K562 (cell line): ENCODE results near the gene ABCC11.

Source experiments
- CHD1 ChIP-seq: fragments of 200-600 bp; sonication (generic); IDR thresholded peaks from one replicate; pipeline ENCODE4 v1.6.1; 2012; ENCODE audit warnings: mild to moderate bottlenecking, moderate library complexity, low read length, inconsistent platforms
- GABPA ChIP-seq: fragments of 200-800 bp; sonication (Bioruptor generic); conservative IDR thresholded peaks from 2 replicates; pipeline ENCODE4 v1.6.1; 2016; ENCODE audit warnings: low read depth, missing genetic modification characterization, missing compliant biosample characterization
- KDM4B ChIP-seq, 2 experiments: fragments of 450-650 bp in 1 of 2; sonication (generic) in 1 of 2; IDR thresholded peaks; 2 replicates each; pipeline ENCODE4 v1.6.1; 2016 to 2017; ENCODE audit warnings: borderline replicate concordance in 2 of 2, antibody characterized with exemption in 1 of 2, low read depth in 1 of 2, mild to moderate bottlenecking in 1 of 2
- NRF1 ChIP-seq, 2 experiments: fragments of 450-650 bp; IDR thresholded peaks in 1 of 2; conservative IDR thresholded peaks in 1 of 2; 2 replicates each; pipeline ENCODE4 v1.6.1; 2014; ENCODE audit warnings: mild to moderate bottlenecking in 2 of 2
- POLR2AphosphoS5 ChIP-seq: IDR thresholded peaks from 2 replicates; pipeline ENCODE4 v1.6.1; 2011; ENCODE audit warnings: mild to moderate bottlenecking, low read depth, low read length, moderate library complexity; ENCODE audit not compliant: control insufficient read depth, insufficient read depth
- ZNF23 ChIP-seq: fragments of 250-450 bp; sonication (Bioruptor Pico); IDR thresholded peaks from 2 replicates; pipeline ENCODE4 v1.4.0; 2020; ENCODE audit warnings: mild to moderate bottlenecking
- ZNF274 ChIP-seq: IDR thresholded peaks from 2 replicates; pipeline ENCODE4 v1.6.1; 2011; ENCODE audit warnings: low read depth, mild to moderate bottlenecking, low read length, moderate library complexity, borderline replicate concordance
- TF ChIP-seq, protein P1 (sequence below): fragments of 450-650 bp; formaldehyde crosslinking; IDR thresholded peaks from 2 replicates; pipeline ENCODE4 v1.4.0; 2022; ENCODE audit warnings: missing genetic modification characterization

- TF ChIP-seq, protein P1, sequence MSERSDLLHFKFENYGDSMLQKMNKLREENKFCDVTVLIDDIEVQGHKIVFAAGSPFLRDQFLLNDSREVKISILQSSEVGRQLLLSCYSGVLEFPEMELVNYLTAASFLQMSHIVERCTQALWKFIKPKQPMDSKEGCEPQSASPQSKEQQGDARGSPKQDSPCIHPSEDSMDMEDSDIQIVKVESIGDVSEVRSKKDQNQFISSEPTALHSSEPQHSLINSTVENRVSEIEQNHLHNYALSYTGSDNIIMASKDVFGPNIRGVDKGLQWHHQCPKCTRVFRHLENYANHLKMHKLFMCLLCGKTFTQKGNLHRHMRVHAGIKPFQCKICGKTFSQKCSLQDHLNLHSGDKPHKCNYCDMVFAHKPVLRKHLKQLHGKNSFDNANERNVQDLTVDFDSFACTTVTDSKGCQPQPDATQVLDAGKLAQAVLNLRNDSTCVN, result no peak
- TF ChIP-seq POLR2AphosphoS5 (no peak), CHD1 (no peak), ZNF274 (no peak), NRF1 (conservative IDR thresholded peaks at IDR 0.05 in 1 of 2, IDR thresholded peaks at IDR 0.05 in 1 of 2) (no peak), KDM4B (IDR thresholded peaks at IDR 0.05; ENCODE audit: borderline replicate concordance in 2 of 2, low read depth in 1 of 2) (no peak), ZNF23 (CRISPR knock-in tag) (no peak), GABPA (tag) (no peak)
Measured at GRCh38 chr16:48139517-48139916, 107.8 kb downstream of the ABCC11 start.
